ENCODE data around the gene FBXO5. TPM values are rescaled to one million over a fixed set of nuclear protein-coding genes. Genes with fewer than 3 reads are reported as not detected.
"Not testable (repeated sequence)": the region's sequence is repeated elsewhere in the genome, so short reads cannot be mapped to it uniquely, and the experiment has no call there.

The FBXO5 gene
- total RNA-seq, 2 donors from 2014 or later, result 2.3 TPM; not detected in 1

DNA sequence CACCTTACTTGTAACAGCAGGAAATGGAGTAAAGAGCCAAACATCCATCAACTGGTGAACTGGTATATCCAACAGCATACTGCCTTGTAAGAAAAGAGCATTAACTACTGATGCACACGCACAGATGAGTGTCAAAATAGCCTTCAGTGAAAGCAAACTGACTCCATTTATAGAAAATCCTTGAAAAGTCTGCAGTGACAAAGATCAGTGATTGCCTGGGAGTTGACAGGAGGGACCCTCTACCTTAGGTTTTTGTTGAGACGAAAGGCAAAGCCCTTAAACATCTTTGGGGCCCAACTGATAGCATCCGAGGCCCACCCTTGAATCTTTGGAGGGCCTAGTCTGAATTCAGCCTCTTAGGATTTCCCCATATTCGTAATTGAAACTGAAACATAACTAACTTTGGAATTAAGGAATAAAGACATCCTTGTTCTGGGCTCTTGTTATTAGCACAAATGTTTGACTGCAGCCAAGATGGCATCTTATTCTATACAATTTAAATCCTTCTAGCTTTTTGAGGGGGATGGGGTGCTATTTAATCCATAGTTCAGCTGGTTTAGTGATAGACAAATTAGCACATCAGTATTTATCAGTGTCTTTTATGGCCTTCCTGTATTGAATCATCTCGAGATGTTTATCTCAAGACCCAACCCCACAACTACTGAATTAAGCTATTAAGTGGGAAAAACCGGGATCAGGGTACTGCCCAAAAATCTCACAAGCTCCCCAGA lies 13.0 kb downstream of the FBXO5 start:
- Histone ChIP-seq H3K27ac (no peak overlapping the region), H3K4me1 (no peaks in the 10 kb centered on the region), H3K27me3 (no peaks in the 10 kb centered on the region), H3K36me3 (replicated peaks in 1 of 2; ENCODE audit: insufficient read depth in 1 of 2, low read depth in 2 of 2) (peaks cover 7 to 9% of the 10 kb centered on the region in 2 donors), H3K9me3 (no peaks in the 10 kb centered on the region), H3K4me3 (no peak overlapping the region)
- intact Hi-C loops (cut with DNase I), result no loop called here
- DNase-seq, result no peak
- TF ChIP-seq POLR2A (IDR thresholded peaks at IDR 0.05), result no peak
- ATAC-seq, result no peak
- WGBS, 2 donors, result 94 to 96% methylated on average over 6 of the region's 6 CpGs

GRCh38 chr6:152966168-152966894 lies 16.5 kb downstream of the FBXO5 start:
- H3K36me3 ChIP-seq (replicated peaks in 1 of 2; ENCODE audit: insufficient read depth in 1 of 2, low read depth in 2 of 2); H3K27ac ChIP-seq; H3K4me1 ChIP-seq; ATAC-seq; DNase-seq; H3K4me3 ChIP-seq; H3K27me3 ChIP-seq; H3K9me3 ChIP-seq; intact Hi-C loops (cut with DNase I): not testable (repeated sequence)
- WGBS, 2 donors, result 85 to 87% methylated on average over 10 to 15 of the region's 15 CpGs

DNA sequence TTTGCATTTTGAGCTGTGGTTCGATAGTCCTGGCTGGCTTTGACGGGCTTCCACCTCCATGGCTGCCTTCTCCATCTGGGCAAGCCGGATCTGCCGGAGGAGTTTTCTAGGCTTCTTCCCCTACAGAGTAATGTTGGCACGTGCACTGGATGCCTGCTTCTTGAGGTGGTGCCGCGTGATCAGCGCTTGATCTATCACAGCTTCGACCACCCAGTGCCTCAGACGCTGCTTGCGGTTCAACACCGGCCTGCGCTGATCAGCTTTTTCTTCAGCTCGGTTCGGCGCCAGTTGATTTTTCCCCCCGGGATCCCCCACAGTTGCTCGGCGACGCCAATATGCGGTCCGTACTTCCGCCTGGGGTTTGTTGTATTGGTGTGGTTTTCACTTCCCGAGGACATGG lies 23.5 kb downstream of the FBXO5 start:
- Histone ChIP-seq H3K9me3 (no peaks in the 10 kb centered on the region), H3K4me1 (no peaks in the 10 kb centered on the region), H3K4me3 (no peak overlapping the region), H3K27me3 (peaks cover 0 to 3% of the 10 kb centered on the region in 2 donors), H3K27ac (no peak overlapping the region), H3K36me3 (replicated peaks in 1 of 2; ENCODE audit: insufficient read depth in 1 of 2, low read depth in 2 of 2) (no peaks in the 10 kb centered on the region)
- 84 to 85% methylated on average over 23 to 24 of the region's 24 CpGs for WGBS, 2 donors
- DNase-seq (no peak), ATAC-seq (no peak)
- TF ChIP-seq CTCF (IDR thresholded peaks at IDR 0.05), result no peak
- no peak for TF ChIP-seq POLR2A (IDR thresholded peaks at IDR 0.05)
- intact Hi-C loops (cut with DNase I), result no loop called here

- intact Hi-C loops (cut with DNase I), result no loop called here
- DNase-seq (no peak), ATAC-seq (no peak)
- H3K27ac ChIP-seq, result no peak overlapping the region
- no peak overlapping the region for H3K4me3 ChIP-seq
- H3K27me3 ChIP-seq, result peaks cover 0 to 3% of the 10 kb centered on the region in 2 donors
- 51 to 61% methylated on average over 1 of the region's 1 CpG for WGBS, 2 donors
- no peaks in the 10 kb centered on the region for H3K36me3 ChIP-seq (replicated peaks in 1 of 2; ENCODE audit: insufficient read depth in 1 of 2, low read depth in 2 of 2)
- TF ChIP-seq CTCF (IDR thresholded peaks at IDR 0.05) (no peak), POLR2A (IDR thresholded peaks at IDR 0.05) (no peak)
- H3K4me1 ChIP-seq, result no peaks in the 10 kb centered on the region
- no peaks in the 10 kb centered on the region for H3K9me3 ChIP-seq
These were observed 25.0 kb downstream of the FBXO5 start for GRCh38 chr6:152957796-152958195.

- Histone ChIP-seq H3K9me3 (no peaks in the 10 kb centered on the region), H3K4me1 (no peaks in the 10 kb centered on the region), H3K27me3 (no peaks in the 10 kb centered on the region), H3K27ac (no peak overlapping the region), H3K4me3 (no peak overlapping the region), H3K36me3 (replicated peaks in 1 of 2; ENCODE audit: insufficient read depth in 1 of 2, low read depth in 2 of 2) (no peaks in the 10 kb centered on the region)
- DNase-seq (no peak), ATAC-seq (no peak)
- 43 to 48% methylated on average over 3 of the region's 3 CpGs for WGBS, 2 donors
- intact Hi-C loops (cut with DNase I), result no loop called here
- no peak for TF ChIP-seq CTCF (IDR thresholded peaks at IDR 0.05)
- no peak for TF ChIP-seq POLR2A (IDR thresholded peaks at IDR 0.05)
These were observed 28.4 kb downstream of the FBXO5 start for GRCh38 chr6:152954443-152954842.

Measured in body of pancreas (tissue), 4 donors.